A549 treated with CpdA at 1 μM for 4 hours (cell line): Measurements from ENCODE around the gene SYCP2L. TPM values are rescaled to one million over a fixed set of nuclear protein-coding genes. Genes with fewer than 3 reads are reported as not detected.

Experiments
- total RNA-seq: library from RNA; stranded (reverse); fragments of 200-300 nt; extraction: Qiagen RNA extraction; gene quantifications from 5 replicates; pipeline ENCODE4 v1.2.3, GENCODE V29; 2022; ENCODE audit warnings: low read depth

SYCP2L gene
- 2.8 to 3.6 TPM (median 3.1 TPM) in 5 replicates for total RNA-seq

DNA sequence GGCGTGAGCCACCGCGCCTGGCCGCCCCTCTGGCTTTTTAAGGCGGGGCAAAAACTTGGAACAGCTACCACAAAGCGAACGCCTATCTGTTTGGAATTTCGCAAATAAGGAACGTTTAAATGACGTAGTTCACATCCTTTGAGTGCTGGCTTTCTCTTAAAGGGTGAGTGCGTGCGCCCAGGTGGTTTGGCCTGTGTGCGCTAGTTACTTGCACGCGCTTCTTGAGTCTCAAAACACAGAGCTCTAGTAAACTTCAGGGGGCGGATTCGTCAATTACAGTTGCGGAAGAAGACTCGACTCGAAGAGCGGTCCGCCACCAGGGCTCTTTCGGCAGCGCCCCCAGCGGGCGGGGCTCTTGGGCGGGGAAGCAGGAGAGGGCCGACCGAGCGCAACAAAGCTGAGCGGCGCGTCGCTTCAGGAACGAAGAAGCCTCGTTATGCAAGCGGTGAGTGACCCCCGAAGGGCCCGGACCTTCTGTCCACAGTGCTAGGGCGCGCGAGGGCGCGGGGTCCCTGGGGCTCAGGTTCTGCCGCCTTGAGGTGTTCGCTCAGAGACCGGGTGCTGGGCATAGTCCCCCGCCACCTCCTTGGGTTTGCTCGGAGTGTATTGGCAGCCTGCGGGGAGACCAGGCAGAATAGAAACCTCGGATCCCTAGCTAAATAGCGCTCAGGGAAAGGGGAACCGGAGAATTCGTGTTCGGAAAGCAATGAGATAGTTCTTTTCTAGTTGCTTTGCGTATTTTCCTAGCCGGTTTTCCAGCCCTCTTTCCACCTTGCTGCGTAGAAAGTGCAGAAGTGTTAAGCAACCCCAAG, at the start of gene SYCP2L:
TSS of gene SYCP2L (plus strand) at position 362 of the 812 bp plus-strand sequence. CDS start at position 437, 75 bp downstream.

DNA sequence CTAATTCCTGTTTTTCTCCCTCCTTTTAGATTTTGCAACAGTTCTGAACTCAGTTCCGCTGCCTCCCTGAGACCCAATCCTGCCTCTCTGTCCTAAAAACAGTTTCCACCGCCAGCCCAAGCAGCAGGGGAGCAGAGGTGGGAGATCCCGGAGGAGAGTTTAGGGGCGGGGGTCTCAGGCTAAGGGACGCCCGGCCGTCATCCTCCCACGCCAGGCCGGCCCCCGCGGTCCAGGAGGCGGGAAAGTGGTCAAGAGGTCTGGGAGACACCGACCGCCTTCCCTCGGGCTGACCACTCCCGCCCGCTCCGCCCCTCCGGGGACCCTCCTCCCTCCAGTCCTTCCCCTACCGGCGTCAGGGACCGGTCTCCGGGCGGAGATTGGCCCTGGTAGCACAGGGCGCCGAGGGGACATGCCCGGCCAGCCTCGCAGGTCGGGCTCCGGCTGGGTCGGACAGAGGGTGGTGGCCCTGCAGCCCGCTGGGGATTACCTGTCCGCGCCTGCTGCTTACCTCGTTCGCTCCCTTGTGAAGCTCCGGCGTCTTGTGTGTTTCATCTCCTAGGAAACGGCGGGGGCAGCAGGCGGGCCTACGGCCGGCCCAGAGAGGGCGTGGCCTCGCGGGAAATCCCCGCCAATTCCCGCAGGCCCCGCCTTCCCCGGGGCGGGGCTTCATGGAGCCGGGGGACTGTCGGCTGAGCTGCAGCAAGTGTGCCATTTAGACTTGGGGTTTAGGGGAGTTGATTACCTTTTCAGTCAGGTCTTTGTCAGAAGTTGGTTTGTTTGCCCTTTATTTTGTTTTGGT, 48.7 kb upstream of the SYCP2L start, which contains the start of gene MAK:
TSS of gene MAK (minus strand) at position 545 of the 799 bp plus-strand sequence. CDS start 7,891 bp downstream, outside the sequence.

Other genes starting within 250 kb of the SYCP2L start
- 1.7 to 3.2 TPM (median 2.1 TPM) in 5 replicates for gene C6orf52, start 192.4 kb upstream of the SYCP2L start, total RNA-seq
- gene PAK1IP1, start 192.1 kb upstream of the SYCP2L start, total RNA-seq, result 22.2 to 25.9 TPM (median 22.8 TPM) in 5 replicates
- 141 to 166 TPM (median 149 TPM) in 5 replicates for gene TMEM14C, start 164.0 kb upstream of the SYCP2L start, total RNA-seq
- 137 to 161 TPM (median 145 TPM) in 5 replicates for gene TMEM14B, start 139.2 kb upstream of the SYCP2L start, total RNA-seq
- 0.11 to 0.33 TPM (median 0.17 TPM) in 5 replicates for gene MAK, start 48.5 kb upstream of the SYCP2L start, total RNA-seq
- not detected in 5 replicates for gene GCM2, start 5.0 kb upstream of the SYCP2L start, total RNA-seq
- gene ELOVL2, start 157.3 kb downstream of the SYCP2L start, total RNA-seq, result 6.6 to 7.5 TPM (median 6.9 TPM) in 5 replicates
- 13.8 to 16.8 TPM (median 16.2 TPM) in 5 replicates for gene SMIM13, start 206.8 kb downstream of the SYCP2L start, total RNA-seq
- not detected in 5 replicates for gene ERVFRD-1, start 224.7 kb downstream of the SYCP2L start, total RNA-seq